NCI-H446 (cell line): Measurements from ENCODE around the gene POLH.
A peak's percentile ranks its signal among the peaks of the same experiment; 100 is the strongest.
"Not testable (repeated sequence)": the region's sequence is repeated elsewhere in the genome, so short reads cannot be mapped to it uniquely, and the experiment has no call there.

Experiments used
- DNase-seq, 2 experiments: peaks; one replicate each; lab custom pipeline; 2025; lab: John Stamatoyannopoulos, UW

Gene POLH

GRCh38 chr6:43630980-43631619, 55.1 kb downstream of the POLH start:
- DNase-seq = no peak

- DNase-seq = not testable (repeated sequence)
Measured at GRCh38 chr6:43633002-43633401, 57.0 kb downstream of the POLH start.

GRCh38 chr6:43634702-43635303, 58.8 kb downstream of the POLH start:
- no peak for DNase-seq

GRCh38 chr6:43635387-43636307, 59.7 kb downstream of the POLH start, which contains the start of gene MAD2L1BP:
TSS of gene MAD2L1BP (plus strand) at chr6:43635840. CDS start at chr6:43635876, 36 bp downstream.
- DNase-seq = peak; percentile 49 to 88

GRCh38 chr6:43636308-43636659, 60.3 kb downstream of the POLH start:
- no peak for DNase-seq

GRCh38 chr6:43639984-43640800, 64.2 kb downstream of the POLH start:
- DNase-seq = no peak

GRCh38 chr6:43644940-43645612, 69.1 kb downstream of the POLH start, which contains the start of gene RSPH9:
TSS of gene RSPH9 (plus strand) at chr6:43645036. CDS start at chr6:43645099, 63 bp downstream.
- DNase-seq = no peak

- no peak for DNase-seq
Measured at GRCh38 chr6:43645613-43645964, 69.6 kb downstream of the POLH start.

GRCh38 chr6:43647613-43648012, 71.6 kb downstream of the POLH start:
- no peak for DNase-seq

- DNase-seq = no peak
Measured at GRCh38 chr6:43648248-43648647, 72.3 kb downstream of the POLH start.

- DNase-seq = not testable (repeated sequence)
Measured at GRCh38 chr6:43652822-43653221, 76.8 kb downstream of the POLH start.

GRCh38 chr6:43657221-43657802, 81.3 kb downstream of the POLH start:
- DNase-seq = no peak

GRCh38 chr6:43658161-43658560, 82.2 kb downstream of the POLH start:
- no peak for DNase-seq

- not testable (repeated sequence) for DNase-seq
Measured at GRCh38 chr6:43662948-43663347, 87.0 kb downstream of the POLH start.
